Urinary bladder (tissue), 4 donors: ENCODE data around the gene KIF14. TPM values are rescaled to one million over a fixed set of nuclear protein-coding genes. Genes with fewer than 3 reads are reported as not detected.
A peak's percentile ranks its signal among the peaks of the same experiment; 100 is the strongest.
"Not testable (repeated sequence)": the region's sequence is repeated elsewhere in the genome, so short reads cannot be mapped to it uniquely, and the experiment has no call there.

ENCODE experiments used
- DNase-seq: peaks from one replicate; pipeline ENCODE4 v3.0.0-alpha.2; 2015; ENCODE audit errors: extremely low spot score
- H3K27ac ChIP-seq: one replicate; pipeline ENCODE4 v1.5.1; 2013; ENCODE audit warnings: low read depth, mild to moderate bottlenecking, moderate library complexity
- H3K36me3 ChIP-seq: one replicate; pipeline ENCODE4 v1.6.1; 2013; ENCODE audit warnings: mild to moderate bottlenecking, moderate library complexity; ENCODE audit not compliant: insufficient read depth
- H3K4me1 ChIP-seq: one replicate; pipeline ENCODE4 v1.6.1; 2013; ENCODE audit warnings: mild to moderate bottlenecking, moderate library complexity; ENCODE audit not compliant: insufficient read depth
- H3K4me3 ChIP-seq: one replicate; pipeline ENCODE4 v1.5.1; 2013; ENCODE audit warnings: low read depth, low read length
- WGBS: extraction: QIAGEN DNeasy Blood & Tissue Kit; methylation state at CpG from one replicate; pipeline ENCODE4 v1.1.7; 2013; 5-methylcytosine and 5-hydroxymethylcytosine counted together
- polyA plus RNA-seq: library from polyadenylated mRNA; stranded (reverse); fragments of 200-250 nt; gene quantifications from one replicate; pipeline ENCODE4 v1.2.3, GENCODE V29; 2013
- total RNA-seq: library from RNA; depleted of rRNA; stranded (reverse); fragments of >200 nt; gene quantifications from one replicate; pipeline ENCODE4 v1.2.3, GENCODE V29; 2014
- donor health status: healthy with polysubstance abuse.
- donor health status: healthy.

The KIF14 gene
- total and polyA plus RNA-seq, 2 donors: 0.09 to 8.5 TPM

- 85% methylated on average over 2 of the region's 2 CpGs for WGBS
- no peak for DNase-seq
These were observed 78.4 kb downstream of the KIF14 start for GRCh38 chr1:200542162-200542561.

DNA sequence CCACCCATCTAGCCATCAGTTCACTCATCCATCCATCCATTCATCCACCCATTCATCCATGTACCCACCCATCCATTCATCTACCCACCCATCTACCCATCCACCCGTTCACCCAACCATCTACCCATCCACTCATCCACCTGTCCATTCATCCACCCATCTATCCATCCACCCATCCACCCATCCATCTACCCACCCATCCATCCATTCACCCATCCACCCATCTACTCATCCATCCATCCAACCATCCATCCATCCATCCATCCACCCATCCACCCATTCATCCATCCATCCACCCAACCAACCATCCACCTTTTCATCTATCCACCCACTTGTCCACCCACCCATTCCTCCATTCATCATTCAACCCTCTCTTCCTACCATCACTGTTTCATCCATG, 80.3 kb downstream of the KIF14 start:
- no peaks in the 10 kb centered on the region for H3K36me3 ChIP-seq
- DNase-seq: no peak
- no peak overlapping the region for H3K27ac ChIP-seq
- H3K4me3 ChIP-seq: no peak overlapping the region
- no peaks in the 10 kb centered on the region for H3K4me1 ChIP-seq
- WGBS: 83% methylated on average over 1 of the region's 1 CpG

More at GRCh38 chr1:200542162-200542561, 78.4 kb downstream of the KIF14 start:
- no peak overlapping the region for H3K4me3 ChIP-seq
- no peaks in the 10 kb centered on the region for H3K4me1 ChIP-seq
- no peak overlapping the region for H3K27ac ChIP-seq
- no peaks in the 10 kb centered on the region for H3K36me3 ChIP-seq

DNA sequence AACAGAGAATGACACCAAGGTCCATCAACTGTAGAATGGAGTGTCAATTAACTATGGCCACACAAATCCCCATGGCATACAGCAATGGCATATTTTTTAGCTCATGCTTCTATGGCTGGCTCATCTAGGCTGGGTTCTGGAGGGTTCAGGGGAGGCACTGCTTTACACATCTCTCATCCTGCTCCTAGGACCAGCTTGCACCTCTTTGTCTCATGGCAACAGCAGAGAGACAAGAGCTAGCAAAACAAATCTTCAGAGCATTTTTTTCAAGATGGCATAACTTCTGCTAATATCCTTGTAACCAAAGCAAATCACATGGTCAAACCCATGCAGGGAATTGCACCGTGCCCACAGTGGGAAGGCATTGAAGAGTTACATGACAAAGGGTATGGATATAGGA, 82.4 kb downstream of the KIF14 start:
- DNase-seq: no peak
- Histone ChIP-seq H3K36me3 (no peaks in the 10 kb centered on the region), H3K4me1 (no peaks in the 10 kb centered on the region), H3K4me3 (no peak overlapping the region), H3K27ac (no peak overlapping the region)
- 79% methylated on average over 1 of the region's 1 CpG for WGBS

DNA sequence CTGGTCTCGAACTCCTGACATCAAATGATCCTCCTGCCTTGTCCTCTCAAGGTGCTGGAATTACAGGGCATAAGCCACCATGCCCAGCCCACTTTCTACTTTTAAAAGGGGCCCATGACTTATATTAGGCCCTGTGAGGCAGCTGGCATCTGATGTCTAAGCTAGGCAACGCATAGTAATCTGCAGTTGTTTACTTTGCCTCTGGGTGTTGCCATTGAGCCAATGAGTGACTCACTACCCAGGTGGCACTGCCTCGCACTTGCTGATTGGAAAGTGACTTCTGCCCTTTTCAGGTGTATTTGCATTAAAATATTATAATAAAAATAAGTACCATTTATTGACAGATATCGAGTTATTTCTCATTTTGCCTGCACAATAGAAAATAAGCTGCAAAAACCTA, 84.9 kb downstream of the KIF14 start:
- Histone ChIP-seq H3K4me3 (no peak overlapping the region), H3K4me1 (no peaks in the 10 kb centered on the region), H3K36me3 (no peaks in the 10 kb centered on the region), H3K27ac (no peak overlapping the region)
- 79% methylated on average over 4 of the region's 4 CpGs for WGBS
- DNase-seq: no peak

- Histone ChIP-seq H3K36me3 (no peaks in the 10 kb centered on the region), H3K4me1 (no peaks in the 10 kb centered on the region), H3K4me3 (no peak overlapping the region), H3K27ac (no peak overlapping the region)
- no peak for DNase-seq
- WGBS: 53% methylated on average over 7 of the region's 7 CpGs
These were observed 89.8 kb downstream of the KIF14 start for GRCh38 chr1:200530623-200531261.

GRCh38 chr1:200528858-200529606, 91.5 kb downstream of the KIF14 start:
- H3K4me1 ChIP-seq: no peaks in the 10 kb centered on the region
- no peak overlapping the region for H3K27ac ChIP-seq
- H3K4me3 ChIP-seq: no peak overlapping the region
- DNase-seq: no peak
- H3K36me3 ChIP-seq: no peaks in the 10 kb centered on the region
- WGBS: 73% methylated on average over 4 of the region's 4 CpGs

GRCh38 chr1:200527670-200528069, 92.9 kb downstream of the KIF14 start:
- DNase-seq: no peak
- no peaks in the 10 kb centered on the region for H3K4me1 ChIP-seq
- WGBS: 92% methylated on average over 4 of the region's 4 CpGs
- no peak overlapping the region for H3K27ac ChIP-seq
- no peak overlapping the region for H3K4me3 ChIP-seq
- no peaks in the 10 kb centered on the region for H3K36me3 ChIP-seq

GRCh38 chr1:200526709-200527612, 93.6 kb downstream of the KIF14 start:
- DNase-seq: no peak
- no peak overlapping the region for H3K27ac ChIP-seq
- H3K4me1 ChIP-seq: no peaks in the 10 kb centered on the region
- H3K36me3 ChIP-seq: no peaks in the 10 kb centered on the region
- 91% methylated on average over 5 of the region's 5 CpGs for WGBS
- no peak overlapping the region for H3K4me3 ChIP-seq

- no peaks in the 10 kb centered on the region for H3K36me3 ChIP-seq
- 44% methylated on average over 9 of the region's 9 CpGs for WGBS
- H3K4me3 ChIP-seq: no peak overlapping the region
- no peaks in the 10 kb centered on the region for H3K4me1 ChIP-seq
- no peak overlapping the region for H3K27ac ChIP-seq
- DNase-seq: peak; percentile 62
These were observed 95.2 kb downstream of the KIF14 start for GRCh38 chr1:200525090-200525987.

GRCh38 chr1:200524551-200524950, 96.0 kb downstream of the KIF14 start:
- not testable (repeated sequence) for H3K27ac ChIP-seq, DNase-seq, H3K36me3 ChIP-seq, H3K4me3 ChIP-seq, H3K4me1 ChIP-seq
- WGBS: 91% methylated on average over 5 of the region's 5 CpGs

DNA sequence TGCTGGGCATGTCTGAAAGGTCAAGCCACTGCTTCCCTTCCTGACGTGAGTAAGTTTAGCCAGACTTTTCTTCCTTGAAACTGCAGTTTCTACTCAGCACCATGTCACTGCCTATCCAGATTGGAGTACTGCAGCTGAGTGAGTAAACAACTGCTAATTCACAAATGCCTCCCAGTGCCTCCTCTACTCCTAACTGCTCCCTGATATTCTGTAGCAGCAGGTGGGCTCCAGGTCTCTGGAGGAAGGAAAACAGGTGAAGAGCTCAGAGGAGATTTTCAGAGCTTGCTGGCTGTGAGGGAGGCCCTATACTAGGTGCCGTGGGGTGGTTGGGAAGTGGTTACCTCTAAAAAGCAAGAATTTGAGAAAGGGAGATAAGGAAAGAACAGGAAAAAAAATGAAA, 96.5 kb downstream of the KIF14 start:
- DNase-seq: no peak
- WGBS: 88% methylated on average over 2 of the region's 2 CpGs
- Histone ChIP-seq H3K27ac (no peak overlapping the region), H3K36me3 (no peaks in the 10 kb centered on the region), H3K4me3 (no peak overlapping the region), H3K4me1 (no peaks in the 10 kb centered on the region)

GRCh38 chr1:200520735-200521134, 99.8 kb downstream of the KIF14 start:
- WGBS: 95% methylated on average over 8 of the region's 8 CpGs
- DNase-seq: no peak
- Histone ChIP-seq H3K4me1 (no peaks in the 10 kb centered on the region), H3K27ac (no peak overlapping the region), H3K36me3 (no peaks in the 10 kb centered on the region), H3K4me3 (no peak overlapping the region)

- H3K27ac ChIP-seq: no peak overlapping the region
- 89% methylated on average over 1 of the region's 1 CpG for WGBS
- H3K4me3 ChIP-seq: no peak overlapping the region
- H3K36me3 ChIP-seq: no peaks in the 10 kb centered on the region
- H3K4me1 ChIP-seq: no peaks in the 10 kb centered on the region
- no peak for DNase-seq
These were observed 102.0 kb downstream of the KIF14 start for GRCh38 chr1:200518524-200518923.
